Left lung (tissue), 10 donors: Measurements from ENCODE around the gene TNFSF18. TPM values are rescaled to one million over a fixed set of nuclear protein-coding genes. Genes with fewer than 3 reads are reported as not detected.
A peak's percentile ranks its signal among the peaks of the same experiment; 100 is the strongest.

Experiments
- ATAC-seq: fragments of 200-7000 bp; cut with Tn5 transposase; one replicate; pipeline ENCODE4 v1.9.1; 2020; ENCODE audit warnings: moderate library complexity
- DNase-seq, 4 donors: peaks; one replicate each; pipeline ENCODE4 v3.0.0-alpha.2; 2013 to 2020
- H3K27ac ChIP-seq, 2 donors: fragments of 200-600 bp; sonication (generic) in 1 of 2; one replicate each; pipeline versions ENCODE4 v1.5.0 to v1.8.0; 2020 to 2021
- H3K27me3 ChIP-seq, 2 donors: fragments of 200-600 bp; sonication (generic) in 1 of 2; one replicate each; pipeline versions ENCODE4 v1.5.0 to v1.8.0; 2020 to 2021
- H3K36me3 ChIP-seq, 2 donors: fragments of 200-600 bp; sonication (generic) in 1 of 2; one replicate each; pipeline versions ENCODE4 v1.5.0 to v1.8.0; 2020 to 2021
- H3K4me1 ChIP-seq, 2 donors: fragments of 200-600 bp; one replicate each; pipeline ENCODE4 v1.8.0; 2021
- H3K4me3 ChIP-seq, 2 donors: fragments of 200-600 bp; sonication (generic) in 1 of 2; one replicate each; pipeline versions ENCODE4 v1.5.0 to v1.8.0; 2020 to 2021; ENCODE audit warnings: mild to moderate bottlenecking in 1 of 2
- H3K9me3 ChIP-seq, 2 donors: fragments of 200-600 bp; sonication (generic) in 1 of 2; one replicate each; pipeline versions ENCODE4 v1.5.0 to v1.8.0; 2020 to 2021
- intact Hi-C, 2 donors: fragments of 100-400 bp; cut with DNase I; formaldehyde crosslinking; loops; one replicate each; pipeline versions ENCODE4 v1.11.2 to v1.14.2; 2022
- polyA plus RNA-seq, 6 donors: library from polyadenylated mRNA; unstranded; fragments of 120-200 nt; gene quantifications; one replicate each; pipeline ENCODE4 v1.2.1, GENCODE V29; 2013; ENCODE audit not compliant: insufficient read length in 6 of 6
- total RNA-seq, 2 donors: library from RNA; stranded (reverse); fragmentation: NEBNext Ultra II Directional; extraction: Animal tissue kit (Norgen Biotek cat#: 25700); gene quantifications; one replicate each; pipeline ENCODE4 v1.2.1, GENCODE V29; 2021
- TF ChIP-seq, protein P1 (sequence below), 2 donors: fragments of 200-600 bp; sonication (generic) in 1 of 2; IDR thresholded peaks; one replicate each; pipeline versions ENCODE4 v1.5.0 to v1.8.0; 2021; ENCODE audit warnings: antibody characterized with exemption in 2 of 2
- donor health status: DM: no; HTN: yes; CAD: no.
- donor health status: DM: no; HTN: no; CAD: no.

TNFSF18 gene
- total and polyA plus RNA-seq, 8 donors: 0.13 to 1.8 (median 1.4) TPM

DNA sequence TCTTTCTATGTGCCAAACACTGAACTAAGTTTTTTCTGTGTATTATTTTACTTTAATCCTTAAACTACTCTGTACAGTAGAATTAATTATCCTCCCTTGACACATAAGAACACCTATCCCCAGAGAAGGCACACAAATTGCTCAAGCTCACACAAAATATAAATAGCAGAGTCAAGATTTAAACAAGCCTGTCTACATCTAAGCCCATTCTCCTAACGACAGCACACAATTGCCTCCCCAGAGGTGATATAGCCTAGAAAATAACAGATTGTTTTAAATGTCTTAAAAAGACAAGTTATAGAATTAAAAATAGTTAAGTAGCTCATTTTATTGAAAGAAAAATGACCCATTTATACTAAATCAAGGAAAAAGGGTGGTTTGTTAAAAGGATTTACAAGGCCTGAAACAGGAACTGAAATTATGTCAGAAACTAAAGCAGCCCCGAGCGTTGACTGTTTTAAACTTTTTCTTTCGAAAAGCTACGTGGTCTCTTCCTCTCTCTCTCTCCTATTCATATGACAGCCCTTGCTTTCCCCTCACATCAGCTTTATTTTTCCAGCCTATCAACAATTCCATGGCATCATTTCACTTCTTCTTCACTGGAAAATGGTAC lies 30.5 kb downstream of the TNFSF18 start:
- Histone ChIP-seq H3K4me1 (peaks cover 0 to 18% of the 10 kb centered on the region in 2 donors), H3K9me3 (no peaks in the 10 kb centered on the region), H3K27ac (no peak overlapping the region), H3K4me3 (no peak overlapping the region), H3K36me3 (no peaks in the 10 kb centered on the region), H3K27me3 (no peaks in the 10 kb centered on the region)
- DNase-seq (no peak), ATAC-seq (peak; percentile 18)
- intact Hi-C loops: no loop called here
- TF ChIP-seq, protein P1, sequence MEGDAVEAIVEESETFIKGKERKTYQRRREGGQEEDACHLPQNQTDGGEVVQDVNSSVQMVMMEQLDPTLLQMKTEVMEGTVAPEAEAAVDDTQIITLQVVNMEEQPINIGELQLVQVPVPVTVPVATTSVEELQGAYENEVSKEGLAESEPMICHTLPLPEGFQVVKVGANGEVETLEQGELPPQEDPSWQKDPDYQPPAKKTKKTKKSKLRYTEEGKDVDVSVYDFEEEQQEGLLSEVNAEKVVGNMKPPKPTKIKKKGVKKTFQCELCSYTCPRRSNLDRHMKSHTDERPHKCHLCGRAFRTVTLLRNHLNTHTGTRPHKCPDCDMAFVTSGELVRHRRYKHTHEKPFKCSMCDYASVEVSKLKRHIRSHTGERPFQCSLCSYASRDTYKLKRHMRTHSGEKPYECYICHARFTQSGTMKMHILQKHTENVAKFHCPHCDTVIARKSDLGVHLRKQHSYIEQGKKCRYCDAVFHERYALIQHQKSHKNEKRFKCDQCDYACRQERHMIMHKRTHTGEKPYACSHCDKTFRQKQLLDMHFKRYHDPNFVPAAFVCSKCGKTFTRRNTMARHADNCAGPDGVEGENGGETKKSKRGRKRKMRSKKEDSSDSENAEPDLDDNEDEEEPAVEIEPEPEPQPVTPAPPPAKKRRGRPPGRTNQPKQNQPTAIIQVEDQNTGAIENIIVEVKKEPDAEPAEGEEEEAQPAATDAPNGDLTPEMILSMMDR (IDR thresholded peaks at IDR 0.05): no peak

DNA sequence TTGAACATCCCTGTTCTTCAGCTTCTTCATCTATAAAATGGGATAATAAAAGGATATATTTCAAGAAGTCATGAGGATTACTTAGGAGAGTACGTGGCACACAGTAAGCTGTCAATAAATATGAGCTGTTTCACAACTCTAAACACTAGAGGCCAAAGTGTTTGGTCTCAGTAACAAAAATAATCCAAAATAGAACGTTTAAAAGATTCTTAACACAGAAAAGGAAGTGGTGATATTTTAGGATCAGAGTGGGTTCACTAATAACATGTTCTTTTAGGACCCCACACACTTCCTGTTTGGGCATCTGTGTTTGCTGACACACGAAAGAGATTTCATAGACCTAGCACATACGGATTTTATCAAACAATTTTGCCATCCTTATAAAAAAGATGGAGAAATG lies 32.9 kb downstream of the TNFSF18 start:
- Histone ChIP-seq H3K9me3 (no peaks in the 10 kb centered on the region), H3K4me1 (peaks cover 0 to 18% of the 10 kb centered on the region in 2 donors), H3K27ac (no peak overlapping the region), H3K4me3 (no peak overlapping the region), H3K36me3 (no peaks in the 10 kb centered on the region), H3K27me3 (no peaks in the 10 kb centered on the region)
- TF ChIP-seq, protein P1 (IDR thresholded peaks at IDR 0.05): no peak
- no peak for DNase-seq
- intact Hi-C loops: no loop called here
- no peak for ATAC-seq

DNA sequence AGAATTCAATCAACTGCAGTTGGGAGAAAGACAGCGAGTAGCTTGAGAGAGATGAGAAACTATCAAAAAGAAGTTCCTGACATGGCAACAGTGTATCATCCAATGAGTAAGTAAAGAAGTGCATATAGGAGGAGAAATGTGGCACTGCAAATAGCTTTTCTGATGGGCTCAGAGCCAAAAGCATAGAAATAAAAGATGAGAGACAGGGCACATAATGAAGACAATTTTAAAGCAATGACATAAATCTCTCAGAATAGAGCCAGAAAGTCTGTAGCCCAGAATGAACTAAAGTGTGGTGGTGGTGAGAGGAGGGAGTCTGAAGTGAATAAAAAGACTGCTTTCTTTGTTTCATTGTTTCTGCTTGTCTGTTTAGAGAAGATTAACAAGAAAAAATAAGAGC lies 34.3 kb downstream of the TNFSF18 start:
- no peak overlapping the region for H3K27ac ChIP-seq
- TF ChIP-seq, protein P1 (IDR thresholded peaks at IDR 0.05): no peak
- H3K4me3 ChIP-seq: no peak overlapping the region
- H3K27me3 ChIP-seq: no peaks in the 10 kb centered on the region
- DNase-seq (no peak), ATAC-seq (no peak)
- peaks cover 0 to 18% of the 10 kb centered on the region in 2 donors for H3K4me1 ChIP-seq
- no peaks in the 10 kb centered on the region for H3K36me3 ChIP-seq
- intact Hi-C loops: no loop called here
- H3K9me3 ChIP-seq: no peaks in the 10 kb centered on the region

DNA sequence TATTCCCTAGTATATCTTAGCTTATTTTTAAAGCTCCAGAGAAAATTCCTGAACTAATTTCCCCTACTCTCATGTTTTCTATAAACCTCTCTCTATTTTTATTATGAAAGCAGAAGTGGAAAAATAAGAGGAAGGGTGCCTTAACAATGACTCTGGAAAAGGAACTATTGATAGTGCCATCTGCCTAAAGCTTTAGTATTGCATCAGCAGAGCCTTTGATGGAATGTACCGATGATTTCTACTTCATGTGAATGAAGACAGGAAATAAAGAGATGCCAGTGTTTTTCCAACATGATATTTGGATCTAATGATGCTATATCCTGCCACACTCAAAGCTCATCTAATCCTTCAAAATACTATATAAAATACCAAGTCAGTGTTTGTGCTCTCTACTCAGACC lies 35.1 kb downstream of the TNFSF18 start:
- Histone ChIP-seq H3K9me3 (no peaks in the 10 kb centered on the region), H3K4me3 (no peak overlapping the region), H3K36me3 (no peaks in the 10 kb centered on the region), H3K27ac (no peak overlapping the region), H3K4me1 (peaks cover 0 to 18% of the 10 kb centered on the region in 2 donors), H3K27me3 (no peaks in the 10 kb centered on the region)
- no peak for DNase-seq
- ATAC-seq: no peak
- intact Hi-C loops: no loop called here
- TF ChIP-seq, protein P1 (IDR thresholded peaks at IDR 0.05): no peak

DNA sequence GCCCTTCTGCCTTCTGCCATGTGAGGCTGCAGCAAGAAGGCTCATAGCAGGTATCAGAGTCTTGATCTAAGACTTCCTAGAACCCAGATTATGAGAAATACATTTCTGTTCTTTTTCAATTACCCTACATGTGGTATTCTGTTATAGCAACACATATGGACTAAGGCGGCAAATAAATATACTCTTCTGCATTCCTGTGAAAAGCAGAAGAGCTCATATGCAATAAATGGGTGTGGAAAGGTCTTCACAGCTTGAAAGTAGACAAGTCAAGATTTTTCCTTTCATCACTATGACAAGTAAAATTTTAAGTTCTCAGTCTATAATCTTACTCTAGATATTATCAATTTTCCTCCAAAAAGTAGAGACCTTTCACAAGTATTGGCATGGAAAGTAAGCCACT lies 36.6 kb downstream of the TNFSF18 start:
- Histone ChIP-seq H3K27me3 (no peaks in the 10 kb centered on the region), H3K9me3 (no peaks in the 10 kb centered on the region), H3K27ac (no peak overlapping the region), H3K36me3 (no peaks in the 10 kb centered on the region), H3K4me1 (peaks cover 0 to 18% of the 10 kb centered on the region in 2 donors), H3K4me3 (no peak overlapping the region)
- TF ChIP-seq, protein P1 (IDR thresholded peaks at IDR 0.05): no peak
- ATAC-seq (no peak), DNase-seq (no peak)
- intact Hi-C loops: no loop called here
